ENCODE results near the gene LCE6A.

The LCE6A gene

GRCh38 chr1:152884506-152884905, 41.9 kb downstream of the LCE6A start:
- DNase-seq (ENCODE audit: low spot score) = no peak
- H3K27me3 ChIP-seq (ENCODE audit: insufficient read depth, poor library complexity, severe bottlenecking) = no peaks in the 10 kb centered on the region
- H3K9me3 ChIP-seq (ENCODE audit: severe bottlenecking) = no peaks in the 10 kb centered on the region
- H3K36me3 ChIP-seq (ENCODE audit: low read depth) = no peaks in the 10 kb centered on the region
- peaks cover 54% of the 10 kb centered on the region for H3K4me1 ChIP-seq (ENCODE audit: insufficient read depth, poor library complexity, severe bottlenecking)
- no peak overlapping the region for H3K4me3 ChIP-seq (ENCODE audit: severe bottlenecking)
- no peak for ATAC-seq (ENCODE audit: low read depth)
- H3K27ac ChIP-seq (ENCODE audit: poor library complexity, severe bottlenecking) = peak overlapping the region; percentile 68
- TF ChIP-seq CTCF (IDR thresholded peaks at IDR 0.05; ENCODE audit: poor library complexity, severe bottlenecking) = no peak

GRCh38 chr1:152884966-152885624, 42.4 kb downstream of the LCE6A start:
- no peak for TF ChIP-seq CTCF (IDR thresholded peaks at IDR 0.05; ENCODE audit: poor library complexity, severe bottlenecking)
- H3K27me3 ChIP-seq (ENCODE audit: insufficient read depth, poor library complexity, severe bottlenecking) = no peaks in the 10 kb centered on the region
- H3K4me1 ChIP-seq (ENCODE audit: insufficient read depth, poor library complexity, severe bottlenecking) = peaks cover 49% of the 10 kb centered on the region
- DNase-seq (ENCODE audit: low spot score) = no peak
- H3K36me3 ChIP-seq (ENCODE audit: low read depth) = no peaks in the 10 kb centered on the region
- H3K9me3 ChIP-seq (ENCODE audit: severe bottlenecking) = no peaks in the 10 kb centered on the region
- no peak overlapping the region for H3K4me3 ChIP-seq (ENCODE audit: severe bottlenecking)
- peak; percentile 71 for ATAC-seq (ENCODE audit: low read depth)
- H3K27ac ChIP-seq (ENCODE audit: poor library complexity, severe bottlenecking) = peak overlapping the region; percentile 68

- Histone ChIP-seq H3K9me3 (ENCODE audit: severe bottlenecking) (no peaks in the 10 kb centered on the region), H3K4me1 (ENCODE audit: insufficient read depth, poor library complexity, severe bottlenecking) (peaks cover 40% of the 10 kb centered on the region), H3K4me3 (ENCODE audit: severe bottlenecking) (no peak overlapping the region), H3K36me3 (ENCODE audit: low read depth) (no peaks in the 10 kb centered on the region), H3K27ac (ENCODE audit: poor library complexity, severe bottlenecking) (peak overlapping the region; percentile 68), H3K27me3 (ENCODE audit: insufficient read depth, poor library complexity, severe bottlenecking) (no peaks in the 10 kb centered on the region)
- DNase-seq (ENCODE audit: low spot score) = no peak
- ATAC-seq (ENCODE audit: low read depth) = no peak
- TF ChIP-seq CTCF (IDR thresholded peaks at IDR 0.05; ENCODE audit: poor library complexity, severe bottlenecking) = no peak
Observed at GRCh38 chr1:152886085-152886484, 43.4 kb downstream of the LCE6A start.

GRCh38 chr1:152886758-152887409, 44.2 kb downstream of the LCE6A start:
- Histone ChIP-seq H3K27ac (ENCODE audit: poor library complexity, severe bottlenecking) (peak overlapping the region; percentile 68), H3K4me1 (ENCODE audit: insufficient read depth, poor library complexity, severe bottlenecking) (peaks cover 40% of the 10 kb centered on the region), H3K9me3 (ENCODE audit: severe bottlenecking) (no peaks in the 10 kb centered on the region), H3K36me3 (ENCODE audit: low read depth) (no peaks in the 10 kb centered on the region), H3K27me3 (ENCODE audit: insufficient read depth, poor library complexity, severe bottlenecking) (no peaks in the 10 kb centered on the region), H3K4me3 (ENCODE audit: severe bottlenecking) (no peak overlapping the region)
- DNase-seq (ENCODE audit: low spot score) = no peak
- peak; percentile 35 for ATAC-seq (ENCODE audit: low read depth)
- TF ChIP-seq CTCF (IDR thresholded peaks at IDR 0.05; ENCODE audit: poor library complexity, severe bottlenecking) = no peak

GRCh38 chr1:152888126-152888525, 45.5 kb downstream of the LCE6A start:
- Histone ChIP-seq H3K4me1 (ENCODE audit: insufficient read depth, poor library complexity, severe bottlenecking) (peaks cover 40% of the 10 kb centered on the region), H3K4me3 (ENCODE audit: severe bottlenecking) (no peak overlapping the region), H3K27me3 (ENCODE audit: insufficient read depth, poor library complexity, severe bottlenecking) (no peaks in the 10 kb centered on the region), H3K36me3 (ENCODE audit: low read depth) (no peaks in the 10 kb centered on the region), H3K9me3 (ENCODE audit: severe bottlenecking) (no peaks in the 10 kb centered on the region), H3K27ac (ENCODE audit: poor library complexity, severe bottlenecking) (peak overlapping the region; percentile 68)
- DNase-seq (ENCODE audit: low spot score) (no peak), ATAC-seq (ENCODE audit: low read depth) (peak; percentile 59)
- TF ChIP-seq CTCF (IDR thresholded peaks at IDR 0.05; ENCODE audit: poor library complexity, severe bottlenecking) = no peak
